B cell (primary cell): ENCODE results near the gene MNX1. TPM values are rescaled to one million over a fixed set of nuclear protein-coding genes. Genes with fewer than 3 reads are reported as not detected.

ENCODE experiments used
- ATAC-seq: fragments of 200-7000 bp; cut with Tn5 transposase; one replicate; pipeline ENCODE4 v1.10.0; 2021; ENCODE audit warnings: low read depth, mild to moderate bottlenecking, moderate number of reproducible peaks, moderate library complexity
- CTCF ChIA-PET: fragments of 350-600 bp; sonication (Branson Sonifier 250); formaldehyde crosslinking; loops from one replicate; lab custom pipeline; 2021; ENCODE audit warnings: antibody characterized with exemption, inconsistent platforms; lab: Charles Lee
- POLR2A ChIA-PET: fragments of 350-600 bp; sonication (Branson Sonifier 250); formaldehyde crosslinking; loops from one replicate; lab custom pipeline; 2021; ENCODE audit warnings: antibody characterized with exemption; lab: Charles Lee
- DNase-seq: peaks from one replicate; pipeline ENCODE4 v3.0.0; 2013
- H2AFZ ChIP-seq: 2 replicates; pipeline ENCODE4 v1.6.1; 2012; ENCODE audit warnings: mild to moderate bottlenecking, low read depth, low read length; ENCODE audit not compliant: insufficient read depth, poor library complexity, severe bottlenecking
- H3K27ac ChIP-seq, 2 donors: 1 replicate in 1 of 2; 2 replicates in 1 of 2; pipeline ENCODE4 v1.5.1; 2012 to 2013; ENCODE audit warnings: low read length in 2 of 2, mild to moderate bottlenecking in 2 of 2, moderate library complexity in 1 of 2
- H3K27me3 ChIP-seq, 4 experiments: fragments of 200-600 bp in 1 of 4; sonication (generic) in 1 of 4; replicated peaks in 1 of 4; 1 replicate in 2 of 4; 2 replicates in 2 of 4; pipeline versions ENCODE4 v1.6.1 to v1.7.0; 2013 to 2016; ENCODE audit warnings: low read length in 3 of 4, mild to moderate bottlenecking in 2 of 4, mixed read lengths in 1 of 4, moderate library complexity in 1 of 4; ENCODE audit not compliant: insufficient read depth in 4 of 4, control insufficient read depth in 3 of 4; ENCODE audit errors: control extremely low read depth in 1 of 4
- H3K36me3 ChIP-seq, 2 experiments: replicated peaks in 1 of 2; 1 replicate in 1 of 2; 2 replicates in 1 of 2; pipeline versions ENCODE4 v1.6.1 to v1.7.1; 2013; ENCODE audit warnings: low read length in 1 of 2; ENCODE audit not compliant: insufficient read depth in 2 of 2, control insufficient read depth in 1 of 2; ENCODE audit errors: control extremely low read depth in 1 of 2, extremely low read depth in 1 of 2
- H3K4me1 ChIP-seq, 2 donors: fragments of 200-600 bp in 1 of 2; sonication (generic) in 1 of 2; 1 replicate in 1 of 2; 2 replicates in 1 of 2; pipeline versions ENCODE4 v1.5.1 to v1.6.1; 2013 to 2017; ENCODE audit warnings: low read length in 2 of 2; ENCODE audit not compliant: control insufficient read depth in 2 of 2, insufficient read depth in 2 of 2
- H3K4me2 ChIP-seq: replicated peaks from 2 replicates; pipeline ENCODE3; 2012; ENCODE audit warnings: mild to moderate bottlenecking, low read depth, low read length; ENCODE audit not compliant: poor library complexity, severe bottlenecking
- H3K4me3 ChIP-seq, 5 experiments: fragments of 200-600 bp in 1 of 5; sonication (generic) in 1 of 5; 1 replicate in 3 of 5; 2 replicates in 2 of 5; pipeline versions ENCODE4 v1.5.1 to v1.7.0; 2011 to 2016; ENCODE audit warnings: low read length in 4 of 5, mild to moderate bottlenecking in 4 of 5, low read depth in 2 of 5, control low read depth in 1 of 5, moderate library complexity in 1 of 5; ENCODE audit not compliant: insufficient read depth in 1 of 5; ENCODE audit errors: control extremely low read depth in 1 of 5, extremely low read depth in 1 of 5
- H3K79me2 ChIP-seq: fragments of 200-600 bp; sonication (generic); one replicate; pipeline ENCODE4 v1.6.0; 2016; ENCODE audit warnings: low read length; ENCODE audit not compliant: control insufficient read depth, insufficient read depth
- H3K9ac ChIP-seq: fragments of 200-600 bp; sonication (generic); 2 replicates; pipeline ENCODE4 v1.6.1; 2017; ENCODE audit warnings: mild to moderate bottlenecking, low read length, moderate library complexity
- H3K9me3 ChIP-seq, 3 donors: one replicate each; pipeline versions ENCODE4 v1.6.1 to v1.7.1; 2013; ENCODE audit warnings: low read length in 2 of 3; ENCODE audit not compliant: control insufficient read depth in 2 of 3, insufficient read depth in 1 of 3; ENCODE audit errors: control extremely low read depth in 1 of 3
- H4K20me1 ChIP-seq: 2 replicates; pipeline ENCODE4 v1.6.0; 2012; ENCODE audit warnings: mild to moderate bottlenecking, low read length; ENCODE audit not compliant: insufficient read depth, control insufficient read depth, poor library complexity, severe bottlenecking
- H3K27ac Mint-ChIP-seq: one replicate; pipeline ENCODE4 v1.8.0; 2021; ENCODE audit warnings: mixed read lengths
- H3K27me3 Mint-ChIP-seq: one replicate; pipeline ENCODE4 v1.8.0; 2021; ENCODE audit warnings: mixed read lengths
- H3K4me1 Mint-ChIP-seq: one replicate; pipeline ENCODE4 v1.8.0; 2021; ENCODE audit warnings: mixed read lengths
- H3K4me3 Mint-ChIP-seq: one replicate; pipeline ENCODE4 v1.8.0; 2021; ENCODE audit warnings: mixed read lengths
- H3K9me3 Mint-ChIP-seq: one replicate; pipeline ENCODE4 v1.8.0; 2022; ENCODE audit warnings: mixed read lengths; ENCODE audit not compliant: insufficient read depth
- CTCF ChIP-seq: fragments of 200-600 bp; IDR thresholded peaks from one replicate; pipeline ENCODE4 v1.8.0; 2022; ENCODE audit warnings: antibody characterized with exemption, mild to moderate bottlenecking
- EZH2 ChIP-seq: IDR thresholded peaks from 2 replicates; pipeline ENCODE4 v1.6.1; 2012; ENCODE audit warnings: borderline replicate concordance, low read depth, mild to moderate bottlenecking, moderate library complexity, low read length; ENCODE audit not compliant: insufficient read depth, poor library complexity, severe bottlenecking
- WGBS: methylation state at CpG from one replicate; pipeline ENCODE4 v1.1.5; 2013; ENCODE audit warnings: missing lambda C conversion rate; ENCODE audit not compliant: insufficient coverage; 5-methylcytosine and 5-hydroxymethylcytosine counted together
- intact Hi-C: fragments of 100-400 bp; cut with micrococcal nuclease; formaldehyde crosslinking; loops from one replicate; pipeline ENCODE4 v1.10.0; 2022
- polyA plus RNA-seq: library from polyadenylated mRNA; depleted of rRNA; stranded (reverse); fragments of >200 nt; gene quantifications from 2 replicates; pipeline ENCODE4 v1.2.3, GENCODE V29; 2012
- total RNA-seq, 2 donors: library from RNA; stranded (reverse); fragments of 120-200 nt in 1 of 2; gene quantifications; 1 replicate in 1 of 2; 2 replicates in 1 of 2; pipeline versions ENCODE4 v1.2.3 to v1.2.4, GENCODE V29; 2013 to 2022

MNX1 gene
- total and polyA plus RNA-seq, 2 donors (not counting 1 experiment from before 2014, with no cell fraction given), result not detected

DNA sequence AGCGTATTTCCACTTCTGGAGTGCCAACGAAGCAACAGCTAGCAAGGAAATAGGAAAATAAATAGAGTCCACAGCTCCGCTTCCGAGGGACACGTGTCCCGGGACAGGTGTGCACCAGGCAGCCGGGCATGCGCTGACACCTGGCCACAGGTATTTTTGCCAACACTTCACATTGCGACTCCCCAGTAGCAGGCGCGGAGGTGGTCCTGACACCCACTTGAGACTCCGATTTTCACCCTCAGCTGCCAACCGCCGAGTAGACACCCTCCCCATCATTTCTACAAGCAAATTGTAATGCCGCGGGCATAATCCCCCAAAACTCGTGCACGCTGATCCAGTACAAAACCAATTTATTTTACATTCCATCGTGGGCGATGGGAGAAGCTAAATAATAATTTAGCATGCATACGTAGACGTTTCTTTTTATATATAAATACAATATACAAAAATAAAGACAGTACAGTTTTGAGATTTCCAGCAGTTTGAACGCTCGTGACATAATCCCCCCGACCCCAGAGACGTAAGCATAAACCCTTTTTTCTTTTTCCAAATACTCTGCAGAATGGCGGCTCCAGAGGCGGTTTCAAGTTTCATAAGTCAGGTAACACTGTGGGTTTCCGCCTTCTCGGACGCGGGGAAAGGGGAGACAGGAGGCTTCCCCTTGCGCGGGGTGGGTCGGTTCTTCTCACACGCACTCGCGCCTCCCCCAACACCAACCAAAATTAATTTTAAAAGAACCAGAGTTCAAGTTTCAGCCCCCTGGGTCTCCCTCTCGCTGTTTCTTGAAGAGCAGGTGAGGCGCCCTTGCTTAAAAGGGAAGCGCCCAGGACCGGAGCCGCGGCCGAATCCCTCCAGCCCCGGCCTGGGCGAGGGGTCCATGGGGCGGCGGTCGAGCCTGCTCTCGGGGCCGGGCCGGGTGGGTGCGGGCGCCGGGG is 5.7 kb downstream of the MNX1 start:
- Histone ChIP-seq H3K36me3 (no peaks in the 10 kb centered on the region), H3K4me3 (no peak overlapping the region), H4K20me1 (no peaks in the 10 kb centered on the region), H3K4me2 (peak overlapping the region; percentile 45), H3K27ac (no peak overlapping the region), H3K9ac (no peak overlapping the region), H3K79me2 (no peaks in the 10 kb centered on the region), H3K4me1 (peaks cover 33 to 47% of the 10 kb centered on the region in 2 donors), H2AFZ (no peak overlapping the region), H3K9me3 (peaks cover 0 to 52% (median 2%) of the 10 kb centered on the region in 3 donors), H3K27me3 (peaks cover 0 to 91% (median 63%) of the 10 kb centered on the region in 4 experiments)
- 7% methylated on average over 47 of the region's 56 CpGs for WGBS
- CTCF ChIA-PET, result no interaction called here
- Mint-ChIP-seq H3K27me3 (peaks cover 54% of the 10 kb centered on the region), H3K27ac (peak overlapping the region; percentile 32), H3K4me3 (peak overlapping the region; percentile 23), H3K9me3 (no peaks in the 10 kb centered on the region), H3K4me1 (peaks cover 29% of the 10 kb centered on the region)
- ATAC-seq, result no peak
- POLR2A ChIA-PET, result no interaction called here
- TF ChIP-seq EZH2, result no peak
- no peak for TF ChIP-seq CTCF
- intact Hi-C loops, result no loop called here
- DNase-seq, result peak; percentile 42
